GM18511 (cell line): ENCODE data around the gene ZCCHC24.
"Not testable (repeated sequence)": the region's sequence is repeated elsewhere in the genome, so short reads cannot be mapped to it uniquely, and the experiment has no call there.

ENCODE experiments used
- ATAC-seq: cut with Tn5 transposase; IDR thresholded peaks from one replicate; pipeline ENCODE4 v1.9.1; 2021; ENCODE audit warnings: mild to moderate bottlenecking, moderate library complexity; ENCODE audit not compliant: unreplicated experiment

Gene ZCCHC24

DNA sequence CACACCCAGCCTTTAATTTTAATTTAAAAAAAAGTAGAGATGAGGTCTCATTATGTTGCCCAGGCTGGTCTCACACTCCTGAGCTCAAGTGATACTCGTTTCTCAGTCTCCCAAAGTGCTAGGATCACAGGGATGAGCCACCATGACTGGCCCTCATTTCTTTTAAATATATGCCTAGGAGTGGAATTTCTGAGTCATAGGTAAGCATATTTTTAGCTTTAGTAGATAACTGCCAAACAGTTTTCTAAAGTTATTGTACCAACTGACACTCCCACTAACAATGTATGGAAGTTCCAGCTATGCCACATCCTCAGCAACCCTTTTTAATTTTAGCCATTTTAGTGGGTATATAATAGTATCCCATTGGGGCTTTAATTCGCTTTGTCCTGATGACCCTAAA lies 111.9 kb downstream of the ZCCHC24 start:
- no peak for ATAC-seq

DNA sequence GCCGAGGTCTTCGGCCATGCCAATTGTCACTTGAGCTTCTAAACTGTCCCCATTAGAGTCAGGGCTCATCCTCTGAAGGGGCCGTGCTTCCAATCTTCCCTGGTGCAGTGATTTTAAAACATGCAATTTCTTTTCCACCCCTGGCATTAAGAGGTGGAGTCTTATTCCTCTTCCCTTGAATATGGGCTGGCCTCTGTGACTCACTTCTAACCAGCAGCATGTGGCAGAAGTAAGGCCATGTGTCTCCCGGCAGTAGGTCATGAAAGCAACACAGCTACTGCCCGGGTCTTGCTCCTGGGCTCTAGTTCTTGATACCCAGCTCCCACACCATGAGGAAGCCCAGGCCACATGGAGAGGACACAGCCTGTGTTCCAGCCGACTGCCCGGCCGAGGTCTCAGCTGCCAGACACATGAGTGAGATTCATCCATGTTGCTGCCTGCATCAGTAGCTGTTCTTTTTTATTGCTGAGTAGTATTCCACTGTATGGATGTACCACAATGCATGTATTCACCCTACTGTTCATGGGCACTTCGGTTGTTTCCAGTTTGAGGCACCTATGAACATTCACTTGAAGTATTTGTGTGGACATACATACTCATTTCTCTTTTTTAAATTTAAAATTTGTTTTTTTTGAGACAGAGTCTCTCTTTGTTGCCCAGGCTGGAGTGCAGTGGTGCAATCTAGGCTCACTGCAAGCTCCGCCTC lies 112.7 kb downstream of the ZCCHC24 start:
- not testable (repeated sequence) for ATAC-seq
